Measurements from ENCODE around the gene PRR15. TPM values are rescaled to one million over a fixed set of nuclear protein-coding genes. Genes with fewer than 3 reads are reported as not detected.
A peak's percentile ranks its signal among the peaks of the same experiment; 100 is the strongest.

PRR15 gene
- total RNA-seq, 2 donors from 2014 or later: 1.3 to 2.4 TPM

DNA sequence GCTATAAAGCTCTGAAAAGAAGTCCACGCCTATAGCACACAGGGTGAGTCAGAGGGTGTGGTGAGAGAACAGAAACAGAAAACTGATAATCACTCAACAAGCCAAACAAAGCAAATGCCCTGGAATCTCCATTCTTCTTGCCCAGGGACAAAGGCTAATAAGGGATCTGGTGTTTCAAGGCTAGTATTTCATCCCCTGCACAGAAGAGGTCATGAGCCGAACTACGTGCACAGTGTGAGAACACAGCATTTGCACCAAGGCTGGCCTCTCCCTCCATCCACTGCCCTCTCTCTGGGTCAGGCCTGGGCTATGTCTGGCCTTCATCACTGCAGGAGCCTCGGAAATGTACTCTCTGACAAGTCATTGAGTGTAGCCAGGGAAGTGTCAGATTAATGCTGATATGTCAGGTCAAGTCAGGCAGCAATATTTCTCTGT is 42.7 kb downstream of the PRR15 start:
- intact Hi-C loops (cut with DNase I): no loop called here
- peak in 1 of 2 donors; percentile 81 for ATAC-seq
- no peak for DNase-seq

DNA sequence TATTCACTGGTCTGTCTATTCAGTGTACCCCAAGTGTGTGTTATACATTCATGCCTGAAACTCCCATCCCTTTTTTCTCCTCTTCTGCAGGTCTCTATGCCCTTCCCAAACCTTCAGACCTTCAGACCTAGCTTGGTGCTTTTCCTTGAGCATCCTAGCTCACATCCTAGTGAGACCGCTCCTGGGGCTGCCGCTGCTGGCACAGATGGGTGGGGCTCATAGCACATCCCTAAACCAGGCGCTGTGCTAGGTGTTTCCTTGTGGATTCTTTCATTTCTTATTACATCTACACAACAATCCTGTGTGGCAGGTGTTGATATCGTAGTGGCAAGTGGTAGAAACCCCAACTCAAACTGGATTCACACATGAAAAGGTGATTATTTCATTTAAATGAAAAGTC is 43.2 kb downstream of the PRR15 start:
- no peak for DNase-seq
- no peak for ATAC-seq
- intact Hi-C loops (cut with DNase I): no loop called here

DNA sequence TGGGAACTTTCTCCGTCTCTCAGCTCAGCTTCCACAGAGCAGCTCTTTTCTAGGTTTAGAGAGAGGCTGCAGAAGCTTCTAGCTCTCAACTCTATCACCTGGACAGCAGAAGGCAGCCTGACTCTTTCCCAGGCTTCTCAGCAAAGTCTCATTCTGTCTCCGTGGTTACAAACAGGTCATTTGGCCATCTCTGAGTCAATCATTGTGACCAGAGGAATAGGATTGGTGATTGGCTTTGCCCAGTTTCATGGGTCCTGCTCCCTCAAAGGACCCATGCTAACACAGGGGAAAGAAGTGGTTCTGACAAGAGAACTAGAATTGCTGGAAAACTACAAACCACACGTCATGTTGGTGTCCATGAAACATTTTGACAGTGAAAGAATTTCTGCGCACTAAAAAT is 43.6 kb downstream of the PRR15 start:
- intact Hi-C loops (cut with DNase I): no loop called here
- no peak for ATAC-seq
- DNase-seq: no peak

DNA sequence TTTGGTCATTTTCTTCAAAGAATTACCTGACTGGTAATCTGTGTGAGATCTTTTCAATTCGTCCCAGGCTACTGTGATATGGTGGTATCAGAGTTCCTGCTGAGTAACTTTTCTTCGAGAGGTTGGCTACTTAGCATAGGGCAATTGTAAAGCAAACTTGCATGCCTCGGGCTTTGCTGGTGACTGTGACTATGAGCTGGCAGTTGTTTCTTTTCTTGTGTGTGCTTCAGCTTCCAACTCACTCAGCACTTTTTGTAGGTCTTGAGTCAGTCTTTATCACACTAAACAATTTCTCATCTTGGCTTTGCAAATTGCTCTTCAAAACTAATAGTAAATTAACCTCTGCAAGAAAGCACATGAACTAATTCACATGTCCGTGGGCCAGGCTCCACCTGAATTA is 44.3 kb downstream of the PRR15 start:
- DNase-seq (no peak), ATAC-seq (no peak)
- intact Hi-C loops (cut with DNase I): no loop called here

DNA sequence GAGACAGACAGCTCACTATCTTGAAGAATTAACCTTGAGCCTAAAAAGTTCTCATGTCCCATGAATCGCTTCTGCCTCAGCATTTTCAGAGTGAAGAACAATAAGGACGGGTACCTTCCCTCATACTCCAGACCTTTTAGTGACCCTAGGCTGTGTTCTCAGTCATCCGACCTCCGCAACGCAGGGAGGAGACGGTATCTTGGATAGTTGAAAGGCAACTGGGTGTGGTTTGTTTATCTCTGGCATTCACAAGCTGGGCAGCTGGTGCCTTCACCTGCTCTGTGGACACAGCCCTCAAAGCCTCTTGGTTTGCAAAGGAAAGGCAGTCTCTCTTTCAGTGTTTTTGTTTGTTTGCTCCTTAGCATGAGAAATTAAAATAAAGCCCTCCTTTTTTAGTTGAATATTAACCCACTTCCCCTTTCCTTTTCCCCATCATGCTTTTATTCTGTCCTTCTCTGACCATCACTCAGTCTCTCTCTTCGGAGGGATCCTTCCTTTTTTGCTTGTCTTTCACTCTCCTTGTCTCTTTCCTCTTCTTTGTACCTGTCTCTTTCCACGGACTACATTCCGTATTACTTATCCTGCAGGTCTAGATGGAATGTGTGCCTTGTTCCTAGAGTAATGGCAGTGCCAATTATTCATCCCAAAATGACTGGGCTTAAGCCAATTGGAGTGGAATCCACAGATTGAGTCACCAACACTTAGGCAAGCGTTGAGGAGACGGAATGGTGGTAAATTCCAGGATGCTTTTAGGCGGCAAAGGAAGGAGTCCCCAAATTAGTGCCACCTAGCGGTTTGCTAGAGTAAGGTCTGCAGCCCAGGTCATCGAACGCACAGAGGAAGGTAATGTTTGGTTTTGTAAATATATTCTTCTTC is 45.8 kb downstream of the PRR15 start:
- ATAC-seq: peak; percentile 47 to 56

DNA sequence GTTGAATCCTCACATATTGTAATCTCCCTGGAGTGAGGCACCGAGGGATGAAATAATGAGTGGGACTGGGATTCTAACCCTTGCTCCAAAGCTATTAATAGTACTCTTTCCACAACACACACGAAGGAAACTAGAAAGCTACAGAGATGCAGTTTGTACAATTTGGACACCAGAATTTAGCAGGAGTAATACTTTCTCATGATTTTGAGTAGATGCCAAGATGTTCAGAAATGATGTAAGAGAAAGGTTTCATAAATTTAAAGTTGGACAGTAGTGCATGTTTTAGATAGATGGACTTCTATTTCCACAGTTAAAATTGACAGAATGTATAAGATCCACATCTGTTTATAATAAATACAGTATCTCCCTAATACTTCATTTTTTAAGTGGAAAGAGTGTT is 46.5 kb downstream of the PRR15 start:
- intact Hi-C loops (cut with DNase I): no loop called here
- DNase-seq (no peak), ATAC-seq (peak; percentile 8 to 12)

More for the DNA sequence above, 45.8 kb downstream of the PRR15 start:
- DNase-seq: no peak
- intact Hi-C loops (cut with DNase I): no loop called here

DNA sequence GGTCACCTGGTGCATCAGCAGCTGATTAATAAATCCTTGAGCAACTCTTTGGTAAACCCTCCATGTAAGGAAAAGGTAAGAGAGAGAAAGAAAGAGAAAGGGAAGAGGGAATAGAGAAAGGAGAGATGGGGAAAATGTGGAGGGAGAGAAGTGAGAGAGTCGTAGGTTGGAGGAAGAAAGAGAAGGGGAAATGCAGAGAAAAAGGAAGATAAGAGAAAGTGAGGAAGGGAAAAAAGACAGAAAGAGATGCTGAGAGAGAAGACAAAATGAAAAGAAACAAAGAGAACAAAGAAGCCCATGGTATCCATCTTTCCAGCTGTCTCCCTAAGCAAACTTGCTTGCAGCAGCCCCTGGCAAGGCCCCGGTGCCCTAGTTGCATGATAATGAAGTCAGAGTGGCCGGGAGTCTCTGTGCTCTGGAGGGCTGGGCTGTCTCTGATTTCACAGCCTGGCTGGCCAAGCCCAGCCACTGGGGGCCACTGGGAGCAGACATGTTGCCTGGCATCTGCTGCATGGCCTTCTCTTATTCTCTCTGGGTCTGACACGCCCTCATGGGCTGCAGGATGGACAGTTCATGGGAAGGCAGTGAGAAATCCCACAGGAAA is 48.4 kb downstream of the PRR15 start:
- DNase-seq (no peak), ATAC-seq (peak in 1 of 2 donors; percentile 19)
- intact Hi-C loops (cut with DNase I): no loop called here

DNA sequence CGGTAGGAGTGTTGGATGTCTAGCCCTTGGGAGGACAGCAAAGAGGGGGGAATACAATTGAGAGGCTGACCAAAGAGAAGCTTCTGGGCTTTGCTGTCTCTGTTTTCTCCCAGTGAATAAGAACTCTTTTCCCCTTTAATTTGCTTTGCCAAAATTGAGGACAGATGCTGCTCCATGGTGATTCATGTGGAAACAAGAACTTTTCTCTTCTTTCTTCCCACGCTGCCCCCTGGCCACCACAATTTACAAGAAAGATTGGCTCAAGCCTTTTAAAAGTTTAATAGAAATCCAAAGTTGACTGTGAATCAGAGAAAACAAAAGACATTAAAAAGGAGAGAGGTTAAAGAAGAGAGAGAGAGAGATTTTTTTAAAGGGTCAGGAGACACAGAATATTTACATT is 49.0 kb downstream of the PRR15 start:
- ATAC-seq (no peak), DNase-seq (no peak)
- intact Hi-C loops (cut with DNase I): no loop called here

DNA sequence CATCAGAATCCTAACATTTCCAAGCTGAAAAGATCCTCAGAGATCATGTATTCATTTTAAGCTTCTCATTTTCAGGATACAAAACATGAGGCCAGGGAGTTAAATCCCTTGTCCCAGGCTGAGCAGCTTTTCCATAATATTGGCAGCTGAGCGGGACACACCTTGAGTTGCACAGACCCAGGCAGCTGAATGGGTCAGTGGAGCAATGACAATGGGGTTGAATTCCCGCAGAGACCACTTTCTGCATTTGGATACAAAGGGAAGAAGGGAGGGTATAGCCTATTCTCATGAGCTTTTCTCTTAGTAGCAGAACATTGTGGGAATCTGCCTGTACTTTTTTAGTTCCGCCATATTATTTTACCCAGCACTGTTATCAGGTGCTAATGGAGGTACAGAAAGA is 49.5 kb downstream of the PRR15 start:
- intact Hi-C loops (cut with DNase I): no loop called here
- no peak for DNase-seq
- ATAC-seq: no peak

DNA sequence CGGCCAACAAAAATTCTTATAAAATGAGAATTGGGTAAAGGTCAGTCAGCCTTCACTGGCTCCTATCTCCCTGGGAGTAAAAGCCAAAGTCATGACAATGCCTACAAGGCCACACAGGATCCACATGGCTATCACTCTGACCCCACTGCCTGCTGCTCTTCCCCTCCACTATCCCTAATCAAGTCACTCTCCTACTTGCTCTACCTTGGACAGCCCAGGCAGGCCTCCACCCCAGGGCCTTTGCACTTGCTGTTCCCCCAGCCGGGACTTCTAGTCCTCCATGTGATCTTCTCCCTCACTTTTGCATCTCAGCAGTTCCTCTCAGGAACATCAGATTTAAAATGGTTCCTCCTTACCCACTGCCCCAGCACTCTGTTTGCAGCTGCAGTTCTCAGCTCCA is 50.6 kb downstream of the PRR15 start:
- DNase-seq (no peak), ATAC-seq (no peak)

More for the DNA sequence above, 50.6 kb downstream of the PRR15 start:
- intact Hi-C loops (cut with DNase I): no loop called here

Other genes with a start within 250 kb of the PRR15 start
- 1 to 10 TPM; 1.8 to 3.8 TPM for gene WIPF3, start 242.7 kb downstream of the PRR15 start, total RNA-seq